GM19099 (cell line): ENCODE measurements around the gene TSC22D3.

ENCODE experiments used
- POLR2A ChIP-seq: IDR thresholded peaks from 3 replicates; pipeline ENCODE4 v1.6.1; 2011; ENCODE audit warnings: low read depth; ENCODE audit not compliant: insufficient read length; ENCODE audit errors: extremely low read depth

The TSC22D3 gene

DNA sequence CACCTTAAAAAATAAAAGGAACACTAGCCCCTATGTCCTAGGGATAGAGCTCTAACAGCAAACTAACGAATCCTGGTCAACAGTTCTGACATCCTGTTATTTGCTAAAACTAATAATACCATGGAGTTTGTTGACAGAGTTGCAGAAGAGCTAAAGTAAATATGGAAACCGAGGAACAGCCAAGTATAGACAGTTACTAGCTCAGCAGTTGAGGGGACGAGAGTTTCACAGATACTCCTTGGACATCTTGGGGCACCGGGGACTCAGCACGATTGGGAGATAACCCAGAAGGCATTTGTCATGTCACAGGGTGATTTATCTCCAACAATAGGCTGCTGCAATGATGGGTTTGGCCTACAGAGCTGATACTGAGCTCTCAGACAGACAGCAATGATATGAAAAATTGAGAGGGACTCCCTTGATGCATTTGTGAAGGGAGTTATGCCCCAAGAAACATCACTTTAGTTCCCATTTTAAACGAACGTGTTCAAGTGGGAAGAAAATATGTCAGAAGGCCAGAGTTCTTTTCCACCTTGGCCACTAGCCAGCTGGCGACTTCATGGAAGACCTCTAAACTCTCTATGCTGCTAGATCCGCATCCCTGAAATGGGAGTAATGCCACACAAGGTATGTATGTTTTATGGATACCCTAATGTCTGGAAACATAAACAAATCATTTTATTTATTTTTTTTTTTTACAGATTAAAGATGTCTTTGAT is 48.6 kb downstream of the TSC22D3 start:
- no peak for TF ChIP-seq POLR2A

DNA sequence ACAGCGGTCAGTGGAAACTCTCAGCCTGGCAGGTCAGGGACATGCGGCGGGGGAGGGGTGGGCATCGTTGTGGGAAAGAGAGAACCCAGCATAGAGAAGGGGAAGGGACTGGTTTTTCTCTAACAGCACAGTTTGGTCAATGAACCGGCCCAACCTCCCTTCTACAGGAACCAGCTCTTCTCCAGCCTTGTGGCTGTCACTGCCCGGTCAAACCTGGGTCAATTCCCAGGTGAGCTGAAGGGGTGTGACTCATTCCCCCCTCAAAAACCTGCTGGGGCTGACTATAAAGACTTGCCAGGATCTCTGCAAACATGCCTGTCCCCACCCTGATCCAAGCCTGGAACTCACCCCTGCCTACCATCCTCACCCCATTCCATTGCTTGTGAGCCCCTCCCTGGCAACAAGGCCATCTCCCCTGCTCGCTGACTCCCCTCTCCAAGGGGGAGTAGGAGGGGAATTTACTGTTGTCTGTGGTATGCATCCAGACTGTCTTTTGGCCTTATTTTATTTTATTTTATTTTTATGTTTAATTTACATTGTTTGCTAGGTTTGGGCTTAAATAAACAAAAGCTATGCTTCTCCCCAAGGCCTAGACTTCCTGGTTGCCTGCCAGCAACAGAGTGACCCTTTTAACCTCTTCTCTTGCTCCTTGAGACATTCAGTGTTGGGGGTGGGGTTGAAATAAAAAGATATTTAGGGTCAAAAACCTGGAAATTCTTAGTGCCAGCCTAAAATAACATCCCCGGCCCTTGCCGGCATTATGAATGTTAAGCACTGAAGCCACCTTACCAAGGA is 49.6 kb downstream of the TSC22D3 start:
- no peak for TF ChIP-seq POLR2A

DNA sequence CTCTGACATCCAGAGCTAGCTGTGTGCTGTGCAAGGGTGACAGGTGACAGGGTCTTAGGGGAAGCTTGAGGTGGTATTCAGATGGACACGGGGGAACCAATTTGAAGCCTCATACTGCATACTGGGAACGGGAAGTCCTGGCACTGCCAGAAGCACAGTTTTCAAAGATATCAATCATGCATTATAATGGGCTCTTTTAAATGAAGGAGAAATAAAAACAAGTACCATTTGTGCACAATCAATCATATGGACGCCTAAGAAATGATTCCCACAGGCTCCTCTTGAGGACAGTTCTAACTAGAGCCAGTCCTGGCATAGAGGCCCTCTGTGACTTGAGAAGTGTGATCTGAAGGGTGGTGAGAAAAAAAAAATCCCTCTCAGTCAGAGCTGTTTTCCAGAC is 50.9 kb downstream of the TSC22D3 start:
- TF ChIP-seq POLR2A = no peak

DNA sequence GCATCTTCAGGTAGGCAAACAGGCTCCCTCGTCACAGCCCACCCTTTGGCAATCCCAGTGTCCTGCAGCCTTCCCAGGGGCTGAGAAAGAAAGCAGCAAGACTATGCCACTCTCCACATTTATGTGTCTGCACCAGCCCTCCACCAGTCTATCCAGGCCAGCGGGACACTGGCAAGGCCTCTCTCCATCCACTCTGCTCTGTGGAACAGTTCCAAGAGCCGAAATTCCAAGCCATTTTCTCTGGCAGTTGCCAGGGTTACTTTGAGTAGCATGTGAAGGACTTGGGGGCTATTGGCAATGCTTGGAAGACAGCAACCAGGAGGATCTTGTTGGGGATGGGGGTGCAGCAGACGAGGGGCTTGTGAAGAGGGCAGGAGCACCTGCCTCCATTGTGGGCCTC is 52.1 kb downstream of the TSC22D3 start:
- TF ChIP-seq POLR2A = no peak

DNA sequence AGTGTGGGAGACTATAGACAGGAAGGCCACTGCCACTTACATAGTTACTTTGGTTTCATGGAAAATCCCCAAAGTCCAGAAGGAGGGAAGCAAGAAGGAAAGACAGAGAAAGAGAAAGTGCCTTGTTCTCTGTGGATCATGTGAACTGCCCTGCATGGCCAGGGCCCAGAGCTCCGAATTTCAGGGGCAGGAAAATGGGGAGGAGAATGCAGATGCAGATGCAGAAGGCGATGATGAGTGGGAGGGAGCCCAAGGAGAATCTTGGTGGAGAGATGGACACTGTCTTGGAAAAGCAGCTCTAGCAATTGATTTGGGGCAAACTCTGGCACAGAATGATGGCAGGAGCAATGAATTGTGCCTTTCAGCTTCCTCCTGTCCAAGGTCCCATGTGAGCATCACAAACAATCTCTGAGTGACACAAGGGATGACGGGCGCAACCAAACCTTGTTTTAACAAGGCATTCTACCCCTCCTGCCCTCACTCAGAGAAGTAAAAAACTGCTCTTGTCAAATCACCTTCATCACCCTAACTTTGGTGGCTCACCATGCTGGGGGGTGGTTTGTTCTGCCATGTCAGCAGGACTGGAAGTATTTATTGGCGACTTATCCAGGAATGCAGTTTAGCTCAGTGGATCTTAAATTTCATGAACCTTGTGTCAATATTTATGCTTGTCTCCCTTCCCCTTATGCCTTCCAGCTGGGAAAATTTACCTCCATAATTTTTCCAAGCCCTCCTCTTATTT is 53.5 kb downstream of the TSC22D3 start:
- TF ChIP-seq POLR2A = no peak

DNA sequence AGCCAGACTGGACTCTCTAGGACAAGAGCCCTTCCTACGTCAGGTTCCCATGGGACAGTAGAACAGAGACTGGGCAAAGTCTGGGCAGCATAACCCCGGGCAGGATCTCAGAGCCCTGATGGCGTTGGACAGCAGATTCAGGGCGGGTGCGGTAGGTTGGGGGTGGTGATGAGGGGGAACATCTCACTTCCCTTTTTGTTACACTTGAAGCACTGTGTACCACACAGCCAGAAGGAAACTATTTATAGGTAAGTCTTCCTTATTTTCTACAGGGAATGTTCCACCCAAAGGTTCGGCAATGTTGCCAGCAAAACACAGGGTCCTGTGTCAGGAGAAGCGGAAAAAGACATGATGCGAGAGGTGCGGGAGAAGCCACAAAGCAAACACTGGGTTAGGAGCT is 54.3 kb downstream of the TSC22D3 start:
- no peak for TF ChIP-seq POLR2A

DNA sequence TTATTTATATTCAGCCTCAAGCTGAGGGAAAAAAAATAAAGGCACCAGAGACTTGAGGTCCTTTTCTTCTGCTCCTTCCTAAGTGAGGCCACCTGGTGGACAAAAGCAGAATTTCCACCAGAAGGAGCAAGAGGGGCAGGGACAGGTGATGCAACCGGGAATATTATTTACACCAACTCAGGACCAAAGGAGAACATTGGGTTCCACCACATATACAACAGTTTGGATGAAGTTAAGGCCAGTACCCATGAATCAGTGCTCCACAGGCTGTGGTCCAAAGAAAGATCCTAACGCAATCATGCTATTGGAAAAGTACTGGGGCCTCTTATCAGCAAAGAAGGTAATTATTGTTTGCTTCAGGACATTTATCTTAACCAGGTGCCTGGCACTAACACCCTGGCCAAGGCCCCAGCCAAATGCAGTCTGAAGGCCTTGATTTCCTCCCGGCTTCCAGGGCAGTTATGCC is 57.4 kb downstream of the TSC22D3 start:
- TF ChIP-seq POLR2A = no peak

DNA sequence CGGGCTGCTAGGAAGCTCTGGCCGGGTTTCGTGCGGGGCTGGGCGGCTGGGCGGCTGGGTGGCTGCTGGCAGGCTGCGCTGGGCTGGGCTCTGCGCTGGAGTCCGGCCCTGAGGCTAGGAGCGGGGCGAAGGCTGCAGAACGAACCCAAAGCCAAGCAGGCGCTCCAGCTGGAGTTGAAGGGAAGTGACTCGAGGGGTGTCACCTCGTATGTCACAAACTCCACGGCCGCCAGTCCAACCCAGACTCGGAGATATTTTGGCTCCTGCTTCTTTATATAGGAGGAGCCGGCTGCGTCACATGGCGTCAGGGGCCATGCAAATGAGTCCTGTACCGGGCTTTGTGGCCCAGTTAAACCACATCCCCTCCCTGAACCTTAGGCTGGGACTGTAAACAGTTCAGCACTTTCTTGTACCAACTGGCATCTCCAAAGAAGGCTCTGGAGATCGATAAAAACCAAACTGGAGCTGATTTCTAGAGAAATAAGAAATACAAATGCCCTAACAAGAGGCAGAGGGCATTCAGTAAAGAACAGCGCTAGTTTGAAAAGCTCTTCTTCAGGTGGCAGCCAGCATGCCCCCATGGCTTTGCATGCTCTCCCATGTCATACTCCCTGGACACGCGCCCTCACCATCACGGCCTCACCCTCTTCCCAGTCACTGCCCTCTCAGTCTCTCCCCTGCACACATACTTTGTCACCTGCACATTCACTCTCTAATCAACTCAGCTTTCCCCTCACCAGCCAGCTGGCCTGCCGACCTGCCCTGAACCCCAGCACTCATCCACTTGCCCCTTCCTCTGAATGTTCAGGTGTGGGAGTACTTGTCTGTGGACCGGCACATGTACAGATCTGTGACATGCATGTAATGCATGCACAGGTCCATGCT is 58.5 kb downstream of the TSC22D3 start:
- peak; percentile 99 for TF ChIP-seq POLR2A

DNA sequence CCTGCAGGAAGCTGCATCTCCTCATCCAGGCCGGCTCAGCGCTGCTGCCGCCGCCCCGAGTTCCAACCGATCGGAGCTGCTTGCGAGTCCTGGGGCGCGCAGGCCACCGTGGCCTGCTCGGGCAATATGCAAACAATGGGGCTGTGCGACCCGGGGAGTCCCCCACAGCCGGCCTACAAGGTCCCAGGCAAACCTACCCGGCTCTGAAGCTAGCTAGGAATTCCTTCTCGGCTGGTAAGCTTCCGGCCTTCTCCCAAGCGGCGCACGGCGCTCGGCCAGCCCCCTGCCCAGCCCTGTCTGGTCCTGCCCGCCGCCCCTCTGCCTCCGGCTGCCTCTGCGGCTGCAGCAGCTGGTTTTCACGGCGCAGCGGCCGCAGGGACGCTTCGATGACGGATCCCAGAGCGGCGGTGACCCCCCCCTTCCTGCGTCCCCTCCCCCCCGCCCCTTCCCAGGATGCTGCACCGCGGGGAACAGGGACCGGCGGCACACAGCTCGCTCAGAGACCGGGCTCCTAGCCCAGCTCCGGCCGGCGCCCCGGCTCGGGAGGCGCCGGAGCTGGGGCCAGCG is 59.4 kb downstream of the TSC22D3 start:
- TF ChIP-seq POLR2A = no peak

DNA sequence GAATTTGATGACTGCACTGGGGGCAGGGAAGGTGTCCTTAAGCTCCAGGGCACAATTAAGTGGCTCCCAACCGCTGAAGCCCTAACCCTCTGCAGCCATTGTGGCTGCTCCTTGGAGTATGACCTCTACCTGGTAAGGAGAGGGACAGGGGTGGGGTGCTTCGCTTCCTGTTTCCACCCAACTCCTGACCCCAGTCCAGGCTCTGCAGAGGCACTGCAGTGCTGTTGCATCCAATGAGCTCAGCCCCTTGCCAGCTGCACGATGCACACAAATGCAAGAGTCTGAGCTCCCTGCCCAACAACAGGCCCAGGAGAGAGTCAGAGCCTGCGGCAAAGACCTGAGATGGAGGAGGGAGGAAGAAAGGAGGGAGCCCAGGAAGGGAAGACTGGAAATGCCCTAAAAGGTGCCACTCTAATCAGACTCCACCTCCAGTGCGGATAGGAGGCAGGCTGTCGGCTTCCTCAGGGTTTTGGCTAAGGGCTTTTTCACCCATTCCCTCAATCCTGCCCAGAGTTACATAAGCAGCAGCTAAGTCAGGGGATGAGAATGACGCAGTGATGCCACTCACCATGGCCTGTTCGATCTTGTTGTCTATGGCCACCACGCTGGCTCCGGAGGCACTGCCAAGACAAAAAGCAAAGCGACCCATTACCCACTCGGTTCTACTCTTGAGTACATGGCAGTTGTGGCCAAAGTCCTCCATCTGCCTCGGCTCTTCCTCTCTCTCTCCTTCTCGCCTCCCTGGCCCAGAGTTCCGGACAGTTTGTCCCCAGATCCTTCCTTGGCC is 60.1 kb downstream of the TSC22D3 start:
- TF ChIP-seq POLR2A = no peak

DNA sequence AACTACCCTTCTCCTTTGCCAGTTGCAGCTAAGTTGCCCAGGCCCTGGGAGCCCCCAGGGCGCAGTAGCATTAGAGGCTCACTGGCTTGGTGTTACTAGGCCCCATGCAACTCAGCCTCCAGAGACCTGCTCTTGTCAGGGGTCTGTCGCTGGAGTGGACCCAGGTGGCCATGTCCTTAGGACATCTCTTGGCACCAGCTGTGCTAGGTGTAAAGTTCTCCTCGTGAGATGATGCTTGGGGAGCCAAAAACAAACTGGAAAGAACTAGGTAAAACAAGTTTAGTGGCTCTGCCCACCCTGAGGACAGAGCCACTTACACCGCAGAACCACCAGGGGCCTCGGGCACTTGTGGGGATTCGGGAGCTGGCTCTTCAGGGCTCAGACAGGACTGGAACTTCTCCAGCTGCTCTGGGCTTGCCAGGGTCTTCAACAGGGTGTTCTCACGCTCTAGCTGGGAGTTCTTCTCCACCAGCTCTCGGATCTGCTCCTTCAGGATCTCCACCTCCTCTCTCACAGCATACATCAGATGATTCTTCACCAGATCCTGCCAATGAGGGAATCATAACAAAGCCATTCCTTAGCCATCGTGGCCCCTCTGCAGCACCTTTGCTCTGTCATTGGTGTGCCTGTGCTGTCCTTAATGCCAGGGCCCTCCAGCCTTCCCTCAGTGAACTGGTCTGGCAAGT is 61.2 kb downstream of the TSC22D3 start:
- TF ChIP-seq POLR2A = no peak

DNA sequence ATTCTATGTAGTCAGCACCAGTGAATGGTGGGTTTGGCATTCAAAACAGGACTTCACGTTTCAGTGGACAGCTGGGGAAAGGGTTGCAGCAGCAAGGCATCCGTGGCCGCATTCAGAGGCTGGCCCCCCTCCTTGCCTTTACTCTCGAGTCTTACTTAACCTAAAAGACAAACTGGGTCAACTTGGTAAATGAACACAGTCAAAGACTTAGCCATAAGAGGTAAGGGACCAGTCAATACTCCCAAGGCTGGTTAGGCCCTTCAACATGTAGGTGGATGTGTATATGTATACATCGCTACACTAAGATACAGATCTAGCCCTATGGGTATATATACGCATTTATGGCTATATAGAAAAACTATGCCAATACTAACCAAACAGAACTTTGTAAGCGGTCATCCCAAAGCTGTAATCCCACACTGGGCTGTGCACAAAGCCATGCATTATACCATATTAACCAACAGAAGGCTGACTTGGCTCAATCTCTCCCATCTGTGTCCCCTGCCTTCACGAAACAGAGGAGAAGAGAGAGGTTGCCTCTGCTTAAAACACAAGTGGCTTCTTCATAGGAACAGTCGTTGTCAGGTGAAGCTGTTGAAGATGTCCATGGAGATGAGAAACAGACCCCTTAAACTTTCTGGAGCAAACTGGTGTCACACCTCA is 61.9 kb downstream of the TSC22D3 start:
- TF ChIP-seq POLR2A = peak; percentile 18

DNA sequence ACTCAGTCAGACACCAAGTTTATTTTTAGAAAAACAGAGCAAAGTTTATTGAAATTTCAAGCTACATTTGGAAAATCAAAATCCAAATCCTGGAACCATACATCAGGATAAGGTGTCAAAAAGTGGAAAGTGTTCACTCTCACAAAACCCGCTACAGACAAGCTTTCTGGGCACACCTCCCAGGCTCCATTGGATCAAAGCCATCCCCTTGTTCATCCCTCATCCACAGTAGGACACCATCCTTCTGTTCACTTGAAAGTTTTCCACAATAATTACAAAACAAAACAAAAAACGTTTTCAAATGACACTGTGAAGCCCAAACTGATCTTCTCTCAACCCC is 62.4 kb downstream of the TSC22D3 start:
- TF ChIP-seq POLR2A = no peak
